Measurements from ENCODE around the gene OR6K2. TPM values are rescaled to one million over a fixed set of nuclear protein-coding genes. Genes with fewer than 3 reads are reported as not detected.
A peak's percentile ranks its signal among the peaks of the same experiment; 100 is the strongest.

The OR6K2 gene
- total RNA-seq, 1 donor from 2014 or later = not detected

GRCh38 chr1:158685085-158685484, 15.4 kb downstream of the OR6K2 start:
- DNase-seq (ENCODE audit: low read depth in 2 of 2) = no peak

- DNase-seq (ENCODE audit: low read depth in 2 of 2) = no peak
Measured at GRCh38 chr1:158681606-158682005, 18.8 kb downstream of the OR6K2 start.

GRCh38 chr1:158679289-158679688, 21.2 kb downstream of the OR6K2 start:
- DNase-seq (ENCODE audit: low read depth in 2 of 2) = no peak

- no peak for DNase-seq (ENCODE audit: low read depth in 2 of 2)
Measured at GRCh38 chr1:158675563-158676323, 24.7 kb downstream of the OR6K2 start.

GRCh38 chr1:158674302-158674701, 26.1 kb downstream of the OR6K2 start:
- DNase-seq (ENCODE audit: low read depth in 2 of 2) = no peak

- no peak for DNase-seq (ENCODE audit: low read depth in 2 of 2)
Measured at GRCh38 chr1:158666037-158666436, 34.4 kb downstream of the OR6K2 start.

- peak; percentile 62 to 71 for DNase-seq (ENCODE audit: low read depth in 2 of 2)
Measured at GRCh38 chr1:158654571-158654970, 45.9 kb downstream of the OR6K2 start.

- DNase-seq (ENCODE audit: low read depth in 2 of 2) = no peak
Measured at GRCh38 chr1:158654086-158654485, 46.4 kb downstream of the OR6K2 start.

GRCh38 chr1:158652721-158653334, 47.6 kb downstream of the OR6K2 start:
- peak in 1 of 2 donors; percentile 27 for DNase-seq (ENCODE audit: low read depth in 2 of 2)

Other genes with a start within 250 kb of the OR6K2 start
- not detected in 2 replicates for gene OR10K1, start 238.8 kb downstream of the OR6K2 start, total RNA-seq
- not detected in 2 replicates for gene OR10R2, start 228.4 kb downstream of the OR6K2 start, total RNA-seq
- not detected in 2 replicates for gene OR6Y1, start 146.2 kb downstream of the OR6K2 start, total RNA-seq
- not detected in 2 replicates for gene OR6P1, start 130.1 kb downstream of the OR6K2 start, total RNA-seq
- gene OR10X1, start 120.8 kb downstream of the OR6K2 start, total RNA-seq = not detected in 2 replicates
- gene OR10Z1, start 95.4 kb downstream of the OR6K2 start, total RNA-seq = not detected in 2 replicates
- gene SPTA1, start 13.9 kb downstream of the OR6K2 start, total RNA-seq = 0.40 and 0.87 TPM in 2 replicates
- not detected in 2 replicates for gene OR6K3, start 20.1 kb upstream of the OR6K2 start, total RNA-seq
- gene OR6K6, start 54.1 kb upstream of the OR6K2 start, total RNA-seq = not detected in 2 replicates
- gene OR6N1, start 71.5 kb upstream of the OR6K2 start, total RNA-seq = not detected in 2 replicates
- gene OR6N2, start 80.6 kb upstream of the OR6K2 start, total RNA-seq = not detected in 2 replicates
- not detected in 2 replicates for gene MNDA, start 130.7 kb upstream of the OR6K2 start, total RNA-seq
- gene PYHIN1, start 230.9 kb upstream of the OR6K2 start, total RNA-seq = not detected in 2 replicates

Data from lung microvascular endothelial cell (primary cell).